Measurements from ENCODE around the gene PDIA2.
"Not testable (repeated sequence)": the region's sequence is repeated elsewhere in the genome, so short reads cannot be mapped to it uniquely, and the experiment has no call there.

PDIA2 gene

DNA sequence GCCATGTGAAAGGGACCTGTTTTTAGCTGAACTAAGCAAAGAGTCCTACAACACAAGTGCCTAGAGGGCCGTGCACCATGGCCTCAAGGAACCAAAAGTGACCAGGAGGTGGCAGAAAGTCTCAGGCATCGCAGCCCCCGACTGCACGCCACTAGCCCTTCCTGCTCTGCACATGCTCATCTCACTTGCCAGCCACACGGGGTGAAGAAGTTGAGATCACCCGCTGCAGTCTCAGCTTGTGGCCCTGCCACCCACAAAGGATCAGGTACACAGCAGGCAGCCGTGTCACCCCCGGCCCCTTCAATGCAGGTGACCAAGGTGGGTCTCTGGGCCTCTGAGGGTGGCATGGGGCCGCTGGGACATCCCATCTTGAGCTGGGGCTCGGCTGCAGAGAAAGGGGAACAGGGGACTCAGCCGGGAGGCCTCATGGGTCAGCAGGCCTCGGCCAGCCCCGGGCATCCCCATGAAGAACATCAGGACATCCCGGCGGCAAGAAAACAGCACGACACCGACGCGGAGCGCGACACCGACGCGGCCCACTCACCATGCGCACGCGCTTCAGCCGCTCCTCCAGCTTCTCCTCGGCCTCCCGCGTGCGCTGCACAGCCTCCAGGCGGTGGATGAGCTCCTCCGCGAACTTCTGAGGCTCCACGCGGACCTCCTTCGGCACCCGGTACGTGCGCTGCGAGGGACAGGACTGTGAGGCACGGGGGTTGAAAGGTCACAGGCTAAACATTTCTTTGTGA lies 21.0 kb downstream of the PDIA2 start:
- no peak for DNase-seq

DNA sequence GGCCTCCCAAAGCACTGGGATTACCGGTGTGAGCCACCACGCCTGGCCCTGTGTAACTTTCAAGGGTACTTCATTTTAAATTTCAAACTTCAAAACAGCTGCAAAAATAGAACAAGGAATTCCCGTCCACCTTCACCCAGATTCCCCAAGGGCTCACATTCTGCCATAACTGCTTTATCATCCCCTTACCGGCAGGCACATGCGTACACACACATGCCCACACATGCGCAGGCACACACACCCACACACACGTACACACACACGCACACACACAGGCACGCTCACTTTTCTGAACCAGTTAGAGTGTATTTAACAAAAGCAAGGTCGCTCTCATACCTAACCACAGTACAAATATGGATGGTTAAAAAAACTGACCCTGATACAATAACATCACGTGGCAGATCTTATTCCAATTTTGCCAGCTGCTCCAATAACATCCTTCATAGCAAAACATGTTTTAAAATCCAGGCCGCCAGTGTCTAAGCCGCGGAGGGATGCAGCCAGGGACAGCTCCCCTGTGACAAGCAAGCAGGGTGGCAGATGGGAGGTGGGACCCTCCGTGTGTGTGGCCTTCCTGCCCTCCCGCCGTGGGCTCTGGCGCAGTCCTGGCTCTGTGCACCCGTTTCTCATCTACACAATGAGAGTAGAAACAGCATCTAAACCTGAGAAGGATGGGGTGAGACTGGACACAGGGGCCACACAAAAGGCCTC lies 23.1 kb downstream of the PDIA2 start:
- no peak for DNase-seq

DNA sequence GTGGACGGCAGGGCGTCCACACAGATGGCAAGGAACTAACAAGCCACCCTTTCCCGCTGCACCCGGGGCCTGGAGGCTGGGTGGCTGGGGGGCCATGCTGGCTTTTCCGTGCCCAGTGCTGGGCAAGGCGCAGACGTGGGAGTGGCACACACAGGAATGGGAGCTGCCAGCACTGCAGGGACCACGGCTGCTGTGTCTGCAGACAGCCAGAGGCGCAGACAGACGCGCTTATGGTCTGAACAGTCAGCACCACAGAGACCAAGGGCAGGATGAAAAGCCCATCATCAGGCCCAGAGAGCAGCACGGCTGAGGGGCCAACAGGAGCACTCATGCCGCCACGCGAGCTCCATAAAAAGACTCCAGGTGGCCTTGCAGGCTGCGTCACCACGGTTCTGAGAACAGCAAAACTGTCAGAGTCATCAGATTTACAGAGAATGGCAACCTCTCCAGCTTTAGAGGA lies 24.0 kb downstream of the PDIA2 start:
- no peak for DNase-seq

DNA sequence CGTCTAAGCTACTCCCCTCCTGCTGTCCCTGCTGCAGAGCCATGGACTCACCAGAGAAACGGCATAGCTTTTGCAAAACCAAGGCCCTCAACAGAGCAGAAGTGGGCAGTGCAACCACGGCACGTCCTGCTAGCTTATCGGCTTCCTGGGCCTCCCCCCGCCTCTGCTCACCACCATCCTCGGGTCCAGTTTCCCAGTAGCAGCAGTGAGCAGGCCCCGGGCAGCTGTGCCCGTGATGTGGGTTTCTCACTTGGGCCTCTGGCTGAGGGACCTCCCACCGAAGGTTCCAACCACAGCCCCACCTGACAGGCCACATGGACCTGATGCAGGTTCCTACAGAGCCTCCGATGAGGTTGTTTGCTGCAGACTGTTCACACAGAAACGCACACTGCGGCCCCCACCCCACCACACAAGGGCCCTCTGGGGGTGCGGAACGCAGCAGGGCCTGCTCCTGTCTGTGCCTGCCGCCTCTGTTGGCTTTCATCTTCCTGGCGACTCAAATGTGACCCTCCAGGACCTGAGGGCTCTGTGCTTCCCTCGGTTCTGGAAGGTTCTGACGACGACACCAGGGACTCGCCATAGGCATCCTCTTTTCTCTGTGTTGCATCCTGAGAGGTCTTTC lies 24.8 kb downstream of the PDIA2 start:
- DNase-seq, result no peak

DNA sequence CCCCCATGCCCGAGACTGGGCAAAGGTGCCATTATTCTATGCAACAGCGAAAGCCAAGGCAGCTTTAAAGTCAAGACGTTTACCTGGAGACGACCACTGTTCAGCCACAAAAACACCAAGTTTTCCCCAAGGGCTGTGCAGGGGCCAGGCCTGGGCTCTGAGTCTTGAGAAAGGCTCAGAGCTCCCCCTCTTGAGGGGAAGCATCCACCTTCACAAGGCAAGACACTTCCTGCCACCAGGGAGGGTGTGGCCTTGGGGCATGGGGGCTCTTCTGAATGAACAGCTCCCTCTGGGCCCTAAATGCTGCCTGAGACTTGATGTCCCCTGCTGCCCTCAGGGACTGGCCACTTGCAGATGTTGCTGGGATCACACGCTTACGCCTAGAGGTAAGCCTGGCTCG lies 26.5 kb downstream of the PDIA2 start:
- no peak for DNase-seq

DNA sequence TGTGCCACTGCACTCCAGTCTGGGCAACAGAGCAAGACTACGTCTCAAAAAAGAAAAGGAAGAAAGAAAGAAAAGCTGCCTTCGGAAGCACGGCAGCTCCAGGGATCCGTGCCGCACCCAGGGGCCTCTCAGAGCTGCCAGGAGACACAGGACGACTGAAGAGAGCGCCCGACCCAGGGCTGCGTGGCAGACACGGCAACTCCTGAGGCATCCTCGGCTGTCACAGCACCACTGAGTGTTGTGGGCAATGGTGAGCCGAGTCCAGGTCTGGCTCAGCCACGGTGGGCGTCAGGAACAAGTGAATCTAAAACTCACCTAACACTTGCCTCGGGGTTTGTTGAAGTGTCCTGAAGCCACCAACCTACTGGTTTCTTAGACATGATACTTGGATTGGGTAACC lies 28.8 kb downstream of the PDIA2 start:
- no peak for DNase-seq

DNA sequence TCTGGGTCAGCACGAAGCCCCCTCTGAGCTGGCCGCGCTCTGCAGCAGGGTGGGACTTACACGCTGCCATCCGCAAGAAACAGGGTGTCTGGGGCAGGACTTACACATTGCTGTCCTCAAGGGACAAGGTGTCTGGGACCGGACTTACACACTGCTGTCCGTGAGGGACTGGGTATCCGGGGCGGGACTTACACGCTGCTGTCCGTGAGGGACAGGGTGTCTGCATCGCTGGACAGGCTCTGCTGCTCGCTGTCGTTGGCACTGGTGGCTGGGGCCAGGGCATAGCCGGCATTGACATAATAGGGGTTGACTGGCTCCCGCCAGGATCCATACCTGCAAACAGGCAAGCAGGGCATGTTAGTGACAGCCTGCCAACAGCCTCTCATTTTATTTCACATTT lies 31.4 kb downstream of the PDIA2 start:
- no peak for DNase-seq

DNA sequence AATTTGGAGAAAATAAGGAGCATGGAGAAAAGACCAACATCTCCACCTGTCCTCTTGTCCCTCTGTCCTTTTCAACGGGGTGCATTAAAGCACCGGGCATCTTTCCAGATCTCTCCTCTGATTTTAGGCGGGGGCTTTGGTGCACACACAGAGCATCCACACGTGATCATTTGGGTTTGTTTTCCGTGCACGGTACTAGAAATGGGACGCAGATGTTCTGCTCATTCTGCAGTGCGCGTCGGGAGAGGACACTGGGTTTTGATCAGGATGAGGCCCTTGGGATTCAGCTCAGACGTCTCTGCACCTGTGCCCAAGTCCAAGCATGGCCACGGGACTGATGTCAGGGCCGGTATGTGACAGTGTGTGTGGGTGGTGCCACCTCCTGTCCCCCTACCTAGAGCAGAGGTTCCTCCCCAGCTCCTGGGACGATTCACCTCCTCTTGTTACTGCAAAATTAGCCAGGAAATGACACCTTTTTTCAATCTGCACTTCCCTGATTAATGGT lies 31.9 kb downstream of the PDIA2 start:
- DNase-seq, result no peak

DNA sequence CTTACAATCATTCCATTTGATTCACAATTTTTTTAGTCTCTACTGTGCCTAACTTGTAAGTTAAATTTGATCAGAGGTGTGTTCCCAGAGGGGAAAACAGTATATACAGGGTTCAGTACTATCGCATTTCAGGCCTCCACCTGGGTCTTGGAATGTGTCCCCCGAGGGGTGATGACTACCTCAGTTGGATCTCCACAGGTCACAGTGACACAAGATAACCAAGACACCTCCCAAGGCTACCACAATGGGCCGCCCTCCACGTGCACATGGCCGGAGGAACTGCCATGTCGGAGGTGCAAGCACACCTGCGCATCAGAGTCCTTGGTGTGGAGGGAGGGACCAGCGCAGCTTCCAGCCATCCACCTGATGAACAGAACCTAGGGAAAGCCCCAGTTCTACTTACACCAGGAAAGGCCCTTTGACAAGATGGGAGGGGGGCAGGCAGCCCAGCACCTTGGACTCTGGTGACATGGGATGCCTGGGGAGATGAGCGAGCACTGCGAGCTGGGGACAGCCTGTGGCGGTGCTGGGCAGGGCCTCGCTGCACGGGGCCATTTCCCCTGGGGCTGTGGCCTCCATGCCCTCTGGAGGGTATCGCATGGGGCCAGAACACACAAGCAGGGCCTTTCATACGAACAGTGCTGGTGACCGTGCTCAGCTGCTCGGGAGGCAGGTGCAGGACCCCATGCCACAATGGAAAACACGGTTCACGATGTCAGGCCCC lies 33.9 kb downstream of the PDIA2 start:
- DNase-seq, result no peak

DNA sequence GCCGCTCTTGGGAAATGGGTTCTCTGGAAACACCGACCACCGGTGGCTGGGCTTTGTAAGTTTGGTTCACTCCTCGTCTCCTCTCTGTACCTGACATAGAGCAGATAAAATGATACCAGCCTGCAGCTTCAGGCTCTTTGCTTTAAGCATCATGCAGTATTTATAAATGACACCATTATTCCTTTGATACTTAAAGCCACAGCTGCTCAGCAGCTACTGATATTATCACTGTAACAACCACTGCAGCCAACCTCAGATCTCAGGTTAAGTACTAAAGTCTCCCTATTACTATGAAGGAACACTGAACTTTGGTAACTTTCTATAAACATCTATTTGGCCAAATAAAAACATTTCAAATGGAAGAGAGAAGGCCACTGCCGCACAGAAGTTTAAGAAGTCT lies 34.6 kb downstream of the PDIA2 start:
- no peak for DNase-seq

DNA sequence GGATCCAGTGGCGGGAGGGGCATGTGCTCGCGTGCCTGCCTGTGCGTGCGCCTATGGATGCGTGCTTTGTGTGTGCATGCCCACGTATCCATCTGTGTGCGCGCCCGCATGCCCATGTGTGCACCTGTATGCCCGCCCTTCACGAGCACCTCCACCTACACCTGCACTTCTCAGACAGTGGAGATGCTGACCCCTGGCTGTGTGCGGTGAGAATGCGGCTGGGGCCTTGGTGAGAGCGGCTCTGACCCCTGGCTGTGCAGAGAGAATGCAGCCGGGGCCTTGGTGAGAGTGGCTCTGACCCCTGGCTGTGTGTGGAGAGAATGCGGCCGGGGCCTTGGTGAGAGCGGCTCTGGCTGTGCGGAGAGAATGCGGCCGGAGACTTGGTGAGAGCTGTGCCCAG lies 35.7 kb downstream of the PDIA2 start:
- no peak for DNase-seq

DNA sequence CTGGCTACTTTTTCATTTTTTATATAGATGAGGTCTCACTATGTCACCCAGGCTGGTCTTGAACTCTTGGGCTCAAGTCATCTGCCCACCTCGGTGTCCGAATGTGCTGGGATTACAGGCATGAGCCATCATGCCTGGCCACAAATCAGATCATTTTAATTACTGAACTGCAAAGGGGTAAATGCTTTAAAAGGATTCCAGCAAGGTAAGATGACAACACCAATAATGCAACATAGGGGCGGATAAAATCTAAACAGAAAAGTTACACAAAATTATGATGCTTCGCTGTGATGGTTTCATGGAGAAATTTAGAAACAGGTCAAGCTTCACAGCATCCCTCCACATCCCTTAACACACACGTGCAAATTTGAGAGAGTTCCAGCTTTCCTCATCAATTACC lies 37.2 kb downstream of the PDIA2 start:
- DNase-seq, result no peak

DNA sequence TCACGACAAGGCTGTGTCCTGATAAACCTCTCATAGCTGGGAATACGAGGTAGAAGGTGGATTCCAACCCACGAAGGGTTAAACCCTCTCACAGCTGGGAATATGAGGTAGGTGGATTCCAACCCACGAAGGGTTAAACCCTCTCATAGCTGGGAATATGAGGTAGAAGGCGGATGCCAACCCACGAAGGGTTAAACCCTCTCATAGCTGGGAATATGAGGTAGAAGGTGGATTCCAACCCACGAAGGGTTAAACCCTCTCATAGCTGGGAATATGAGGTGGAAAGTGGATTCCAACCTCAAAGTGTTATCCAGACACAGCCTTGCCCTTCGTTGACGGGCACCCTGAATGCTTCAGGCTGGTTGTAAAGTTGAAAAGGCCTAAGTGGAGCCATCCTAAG lies 38.6 kb downstream of the PDIA2 start:
- no peak for DNase-seq

DNA sequence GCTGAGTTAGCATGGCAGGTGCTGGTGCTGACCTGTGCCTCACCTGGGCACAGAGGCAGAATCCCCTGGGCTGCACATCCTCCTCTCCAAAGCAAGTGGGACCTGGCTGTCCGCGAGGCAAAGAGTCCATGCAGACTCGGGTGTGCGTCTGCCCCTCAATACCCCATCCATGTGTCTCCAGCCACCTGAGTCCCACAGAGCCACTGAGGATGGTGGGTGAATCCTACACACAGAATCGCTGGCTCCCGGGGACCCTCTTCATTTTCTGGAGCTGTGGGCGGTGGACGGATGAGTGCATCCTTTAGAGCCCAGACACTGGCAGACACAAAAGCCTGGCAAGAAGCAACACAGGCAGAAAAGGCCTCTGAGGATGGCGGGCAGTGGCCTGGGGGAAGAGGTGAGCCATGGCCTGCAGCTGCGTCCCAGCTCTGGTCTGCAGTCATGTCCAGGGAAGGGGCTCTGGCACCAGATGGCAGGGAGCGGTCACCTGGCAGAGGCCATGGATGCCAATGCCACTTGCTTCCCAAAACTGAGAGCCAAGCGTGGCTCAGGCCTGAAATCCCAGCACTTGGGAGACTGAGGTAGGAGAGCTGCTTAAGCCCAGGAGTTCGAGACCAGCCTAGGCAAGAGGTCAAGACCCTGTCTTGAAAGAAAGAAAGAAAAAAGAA lies 39.6 kb downstream of the PDIA2 start:
- no peak for DNase-seq

DNA sequence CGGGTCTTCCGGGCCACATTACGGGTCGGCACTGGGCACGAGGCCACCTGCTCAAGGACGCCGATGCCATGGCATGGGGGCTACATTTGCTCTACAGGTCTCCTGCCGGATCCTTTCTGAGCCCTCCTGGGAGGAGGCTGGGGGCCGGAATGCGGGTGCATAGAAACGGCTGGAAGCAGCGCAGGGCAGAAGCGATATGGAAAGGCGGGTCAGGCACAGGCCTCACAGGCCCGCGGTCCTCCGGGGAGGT lies 41.2 kb downstream of the PDIA2 start:
- DNase-seq, result no peak

DNA sequence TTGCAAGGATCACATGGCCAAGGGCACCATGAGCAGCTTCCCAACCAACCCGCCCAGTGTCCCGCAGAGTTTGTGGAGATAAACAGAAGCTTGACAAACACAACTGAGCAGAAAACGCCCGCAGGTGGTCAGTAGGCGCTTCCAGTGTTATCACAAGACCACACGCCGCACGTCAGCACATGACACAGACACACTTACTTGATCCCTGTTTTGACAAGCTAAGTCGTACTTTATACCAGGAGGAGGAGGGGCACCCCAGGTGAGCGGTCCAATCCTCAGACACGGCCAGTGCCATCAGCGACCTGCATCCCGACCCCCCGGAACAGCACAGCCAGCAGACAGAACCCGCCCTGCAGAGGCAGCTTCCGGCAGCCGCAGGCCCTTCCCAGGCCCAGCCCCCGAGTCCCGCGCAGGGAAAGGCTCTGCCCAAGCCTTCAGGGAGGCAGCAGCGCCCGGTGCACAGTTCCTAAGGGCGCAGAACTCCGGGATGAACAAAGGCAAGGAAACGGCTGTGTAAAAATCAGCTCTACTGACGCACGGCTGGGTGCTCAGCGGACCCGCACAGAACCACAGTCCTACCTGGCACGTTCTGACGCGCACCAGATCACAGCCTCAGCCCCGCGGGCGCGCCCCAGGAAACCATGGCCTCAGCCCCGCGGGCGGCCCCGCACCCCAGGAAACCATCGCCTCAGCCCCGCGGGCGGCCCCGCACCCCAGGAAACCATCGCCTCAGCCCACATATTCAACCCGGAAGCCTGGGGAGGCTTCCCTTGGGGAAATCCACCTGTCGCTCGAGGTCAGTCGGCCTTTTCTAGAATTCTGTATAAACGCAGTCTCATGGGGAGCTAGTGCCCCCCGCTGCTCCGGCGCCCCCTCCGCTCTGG lies 41.7 kb downstream of the PDIA2 start:
- peak; percentile 46 for DNase-seq

DNA sequence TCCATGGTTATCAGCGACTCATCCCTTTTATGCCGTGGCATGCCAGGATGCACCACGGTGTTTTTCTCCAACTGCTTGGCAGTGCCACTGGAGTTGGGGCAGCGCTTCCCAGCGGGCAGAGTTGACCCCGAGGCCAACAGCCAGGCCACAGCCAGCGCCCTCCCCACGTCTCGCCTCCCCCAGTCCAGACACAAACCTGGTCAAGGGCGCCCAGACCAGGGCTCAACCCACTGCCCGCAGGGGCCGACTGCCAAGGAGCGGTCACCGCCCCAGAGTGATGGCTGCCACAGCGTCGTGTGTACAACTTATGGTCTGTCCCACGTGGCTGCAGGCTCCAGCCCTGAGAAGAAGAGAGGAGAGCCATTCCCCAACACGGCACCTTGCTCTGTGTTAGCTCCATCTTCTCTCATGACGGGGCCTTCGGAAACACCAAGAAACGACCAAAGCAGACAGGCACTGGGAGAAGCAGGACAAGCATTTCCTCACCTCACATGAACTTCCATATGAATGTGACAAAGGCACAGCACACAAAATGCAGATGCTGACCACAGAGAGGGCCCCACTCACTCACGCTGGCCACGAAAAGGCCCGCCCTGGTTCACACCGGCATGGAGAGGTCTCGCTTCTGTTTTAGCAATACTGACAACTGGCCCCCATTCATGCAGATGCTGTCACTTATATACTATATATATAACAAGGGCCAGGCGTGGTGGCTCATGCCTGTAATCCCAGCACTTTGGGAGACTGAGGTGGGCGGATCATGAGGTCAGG lies 42.6 kb downstream of the PDIA2 start:
- no peak for DNase-seq

DNA sequence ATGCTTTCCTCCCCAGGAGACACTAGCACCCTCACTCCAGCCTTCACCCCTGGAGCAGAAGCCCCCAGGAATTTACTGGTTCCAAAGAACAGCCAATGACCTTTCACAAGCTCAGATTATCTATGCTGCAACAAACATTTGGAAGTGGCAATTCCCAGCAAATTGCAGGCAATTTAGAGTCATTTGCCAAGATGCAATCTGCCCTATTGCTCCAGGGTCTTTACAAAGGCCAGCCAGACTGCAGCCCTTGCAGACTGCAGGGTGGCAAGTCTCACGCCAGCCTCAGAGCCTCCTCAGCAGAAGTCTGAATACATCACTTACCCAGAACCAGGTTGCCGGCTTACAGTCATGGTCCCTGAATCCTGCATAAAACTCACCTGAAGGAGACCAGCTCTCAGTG lies 47.8 kb downstream of the PDIA2 start:
- DNase-seq, result no peak

DNA sequence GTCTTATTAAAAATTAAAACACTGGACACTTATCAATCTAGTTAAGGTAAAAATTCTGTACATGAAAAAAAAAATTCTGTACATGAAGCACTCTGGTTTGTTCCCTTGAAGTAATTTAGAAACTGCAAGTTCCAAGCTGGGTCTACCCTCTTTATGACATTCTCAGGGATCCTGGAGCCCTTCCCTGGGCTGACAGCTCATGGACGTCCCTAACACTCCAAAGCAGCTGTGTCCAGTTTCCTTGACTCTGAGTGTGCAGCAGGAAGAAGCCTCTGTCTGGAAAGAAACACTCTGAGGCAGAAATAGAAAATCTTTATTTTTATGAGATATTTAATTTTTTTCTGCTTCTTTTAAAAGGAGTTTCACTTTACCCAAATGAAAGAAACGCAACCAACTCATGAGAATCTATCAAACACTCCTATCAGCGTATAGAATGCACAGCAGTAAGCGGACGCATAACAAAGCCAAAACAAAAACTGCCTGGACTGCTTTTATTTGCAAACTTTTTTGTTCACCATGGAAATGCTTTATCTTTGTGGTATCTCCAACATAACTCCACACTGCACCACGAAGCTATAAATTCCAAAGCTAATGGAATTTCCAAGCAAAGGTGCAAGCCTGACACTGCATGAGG lies 48.3 kb downstream of the PDIA2 start:
- not testable (repeated sequence) for DNase-seq

DNA sequence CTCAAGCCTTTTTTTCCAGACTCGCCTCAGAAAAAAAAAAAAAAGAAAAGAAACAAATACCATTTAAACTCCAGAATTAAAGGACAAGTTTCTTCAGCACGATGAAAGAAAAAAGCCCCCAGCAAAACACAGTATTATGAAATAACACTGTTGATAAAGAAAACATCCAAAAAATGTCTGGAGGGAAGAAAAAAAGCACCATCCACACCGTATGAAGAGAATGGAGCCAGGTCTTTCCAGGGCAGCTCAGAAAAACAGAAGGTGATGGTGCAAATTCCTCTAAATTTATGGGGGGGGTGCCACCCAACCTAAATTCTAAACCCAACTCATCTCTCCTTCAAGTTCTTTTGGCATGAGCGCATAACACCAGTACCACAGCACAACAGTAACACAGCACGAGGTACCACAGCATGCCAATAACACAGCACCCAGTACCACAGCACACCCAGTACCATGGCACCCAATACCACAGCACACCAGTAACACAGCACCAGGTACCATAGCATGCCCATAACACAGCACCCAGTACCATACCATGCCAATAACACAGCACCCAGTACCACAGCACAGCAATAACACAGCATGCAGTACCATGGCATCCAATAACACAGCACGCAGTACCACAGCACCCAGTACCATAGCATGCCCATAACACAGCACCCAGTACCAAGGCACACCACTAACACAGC lies 50.6 kb downstream of the PDIA2 start:
- no peak for DNase-seq

Data from activated CD4-positive, alpha-beta T cell treated with anti-CD3 and anti-CD28 coated beads, Interleukin-2, amount 50 U/mL, for 16 hours (primary cell).